IPS-NIHi11 (cell line): ENCODE data around the gene FRMPD4.

Source experiments
- DNase-seq: peaks from one replicate; pipeline ENCODE4 v3.0.0; 2012; ENCODE audit warnings: mixed read lengths, low spot score

Gene FRMPD4

DNA sequence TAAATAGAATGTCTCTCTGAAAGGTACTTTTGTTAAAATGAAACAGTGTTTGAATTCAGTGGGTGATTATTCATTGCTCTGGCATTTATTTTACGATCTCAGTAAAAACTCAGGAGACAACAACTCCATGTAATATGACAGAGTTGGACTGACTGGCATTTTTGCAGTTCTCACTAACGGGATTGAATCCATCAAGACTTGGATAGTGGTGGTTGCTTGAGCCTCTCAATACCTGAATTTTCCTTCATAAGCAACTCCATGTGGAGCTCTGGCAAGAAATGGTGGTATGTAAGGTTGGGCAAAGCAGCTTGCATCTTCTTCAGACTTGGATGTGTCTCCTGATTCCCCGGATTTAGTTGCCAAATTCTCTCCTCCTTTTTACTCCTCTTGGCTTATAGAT lies 72.7 kb downstream of the FRMPD4 start:
- no peak for DNase-seq

DNA sequence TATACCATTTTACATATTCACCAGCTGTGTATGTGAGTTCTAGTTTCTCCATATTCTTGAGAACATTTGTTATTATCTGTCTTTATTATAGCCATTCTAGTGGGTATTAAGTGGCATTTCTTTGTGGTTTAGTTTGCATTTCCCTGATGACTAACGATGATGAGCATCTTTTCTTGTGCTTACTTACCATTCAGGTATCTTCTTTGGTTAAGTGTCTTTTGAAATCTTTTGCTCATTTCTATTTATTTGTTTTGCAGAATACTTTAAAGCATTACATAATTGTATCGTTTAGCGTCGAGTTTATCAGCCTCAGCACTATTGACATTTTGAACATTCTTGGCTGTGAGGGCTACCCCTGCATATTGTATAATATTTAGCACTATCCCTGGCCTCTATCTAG lies 85.4 kb downstream of the FRMPD4 start:
- no peak for DNase-seq

DNA sequence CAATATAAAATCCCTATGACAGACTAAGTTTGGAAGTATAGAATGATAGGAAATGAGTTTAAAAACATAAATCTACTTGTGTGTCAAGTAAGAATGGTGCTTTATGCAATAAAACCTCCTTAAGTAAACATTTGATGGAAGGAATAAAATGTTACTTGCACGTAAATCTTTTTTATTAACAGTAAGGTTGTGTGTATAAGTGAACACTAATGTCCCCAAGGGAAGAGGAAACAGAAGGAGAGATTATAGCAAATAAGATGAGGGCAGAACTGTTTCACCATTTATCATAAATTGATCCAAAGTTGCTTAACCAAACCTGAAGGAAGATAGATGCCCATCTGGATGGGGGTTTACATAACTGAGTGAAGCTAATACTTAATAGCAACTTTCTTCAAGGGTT lies 86.8 kb downstream of the FRMPD4 start:
- DNase-seq, result no peak

DNA sequence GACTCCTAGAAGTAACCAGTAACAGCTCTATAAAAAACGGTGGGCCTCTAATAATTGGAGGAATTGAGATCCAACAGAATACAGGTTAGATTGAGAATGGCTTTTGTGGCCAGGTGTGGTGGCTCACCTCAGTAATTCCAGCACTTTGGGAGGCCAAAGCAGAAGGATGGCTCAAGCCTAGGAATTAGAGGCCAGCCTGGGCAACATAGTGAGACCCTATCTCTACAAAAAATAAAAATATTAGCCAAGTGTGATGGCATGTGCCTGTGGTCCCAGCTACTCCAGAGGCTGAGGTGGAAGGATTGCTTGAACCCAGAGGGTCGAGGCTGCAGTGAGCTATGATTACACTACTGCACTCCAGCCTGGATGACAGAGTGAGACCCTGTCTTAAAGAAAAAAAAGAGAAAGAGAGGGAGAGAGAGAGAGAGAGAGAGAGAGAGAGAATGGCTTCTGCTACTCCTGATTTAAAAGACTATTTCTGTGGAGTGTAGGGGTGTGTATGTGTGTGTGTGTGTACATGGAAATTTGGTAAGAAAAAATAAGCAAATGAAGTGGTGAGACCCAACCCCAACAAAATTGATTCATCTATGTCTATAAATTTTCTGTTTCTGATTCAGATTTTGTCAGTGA lies 89.3 kb downstream of the FRMPD4 start:
- DNase-seq, result no peak

DNA sequence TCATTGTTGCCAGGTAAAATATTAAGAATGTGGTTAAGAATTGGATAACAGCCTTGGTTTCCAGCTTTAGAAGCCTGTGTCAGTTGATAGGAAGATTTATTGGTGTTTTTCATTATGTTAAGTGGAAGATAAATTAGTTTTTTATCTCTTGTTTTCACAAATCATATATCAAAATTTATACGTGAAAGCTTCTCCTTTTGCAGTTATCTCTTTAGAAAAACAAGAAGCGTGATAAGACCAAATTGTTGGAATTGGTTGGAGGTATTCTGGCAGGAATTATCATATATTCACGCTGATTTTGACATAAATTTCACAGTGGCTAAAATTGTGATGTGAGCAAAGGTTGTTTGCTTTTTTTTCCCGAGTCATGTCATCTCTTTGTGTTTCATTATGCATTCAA lies 90.6 kb downstream of the FRMPD4 start:
- no peak for DNase-seq

DNA sequence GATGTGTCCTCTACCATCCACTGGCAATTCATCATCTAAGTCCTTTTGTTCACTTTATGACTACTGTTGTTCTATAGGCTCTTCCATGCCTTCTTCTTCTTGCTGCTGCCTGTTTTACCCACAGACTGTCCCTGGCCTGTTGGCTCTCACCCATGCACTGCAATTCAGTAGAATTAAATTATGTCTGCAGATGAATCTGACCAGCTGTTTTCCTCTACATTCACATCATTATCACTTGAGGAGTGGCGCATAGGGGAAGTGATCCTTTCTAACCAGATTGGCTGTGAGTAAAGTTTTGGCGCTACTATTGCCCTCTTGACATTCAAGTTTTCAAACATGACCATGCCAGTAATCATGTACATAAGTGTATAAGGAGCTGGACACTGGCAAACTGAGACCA lies 91.7 kb downstream of the FRMPD4 start:
- no peak for DNase-seq

DNA sequence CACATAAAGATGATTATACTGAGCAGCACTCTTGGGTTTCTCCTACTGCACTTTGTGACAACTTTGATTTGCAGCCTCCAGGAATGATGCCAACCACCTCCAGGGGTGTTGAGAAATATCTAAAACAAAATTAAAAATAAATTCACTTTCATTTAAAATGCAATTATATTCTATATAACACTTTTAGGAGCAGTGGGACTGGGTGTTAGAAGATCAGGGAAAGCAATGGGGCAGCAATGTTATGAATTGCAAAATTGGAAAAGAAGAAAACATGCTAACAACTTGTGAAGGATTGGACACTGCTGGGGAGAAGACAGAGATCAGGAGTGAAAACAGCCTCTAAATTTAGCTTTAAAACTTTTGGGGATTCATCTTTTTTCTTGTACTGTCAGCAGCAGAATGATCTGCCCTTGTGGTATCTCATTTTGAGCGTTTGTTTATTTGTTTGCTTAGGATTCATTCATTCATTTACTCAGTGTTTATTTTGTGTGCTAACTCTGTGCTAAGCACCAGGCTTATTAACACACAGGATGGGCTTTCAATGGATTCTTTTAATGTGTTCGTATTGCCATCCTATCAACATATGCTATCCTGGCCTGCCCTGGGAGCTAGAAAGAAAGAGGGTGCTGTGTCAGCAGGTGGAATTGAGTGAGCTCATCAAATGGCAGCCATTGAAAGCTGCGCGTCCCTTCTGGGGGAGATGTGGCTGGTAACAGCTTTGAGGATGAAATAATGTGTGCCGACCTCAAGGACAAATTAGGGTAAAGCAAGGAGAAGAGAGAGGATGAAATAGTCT lies 96.5 kb downstream of the FRMPD4 start:
- no peak for DNase-seq

DNA sequence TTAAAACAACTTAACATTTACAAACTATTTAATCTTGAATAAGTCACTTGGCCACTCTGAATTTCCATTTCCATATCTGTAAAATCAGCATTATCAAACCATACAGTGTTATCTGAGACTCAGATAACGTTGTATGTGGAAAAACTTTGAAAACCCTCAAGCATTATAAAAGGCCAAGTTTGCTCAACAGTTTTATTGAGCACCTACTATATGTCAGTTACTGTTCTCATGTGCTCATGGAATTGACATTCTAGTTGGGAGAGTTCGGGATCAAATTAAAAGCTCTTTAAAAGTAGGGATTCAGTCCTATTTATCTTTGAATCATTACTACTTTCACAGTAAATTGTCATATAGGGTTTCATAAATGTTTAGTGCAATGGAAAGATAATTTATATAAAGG lies 97.9 kb downstream of the FRMPD4 start:
- no peak for DNase-seq

DNA sequence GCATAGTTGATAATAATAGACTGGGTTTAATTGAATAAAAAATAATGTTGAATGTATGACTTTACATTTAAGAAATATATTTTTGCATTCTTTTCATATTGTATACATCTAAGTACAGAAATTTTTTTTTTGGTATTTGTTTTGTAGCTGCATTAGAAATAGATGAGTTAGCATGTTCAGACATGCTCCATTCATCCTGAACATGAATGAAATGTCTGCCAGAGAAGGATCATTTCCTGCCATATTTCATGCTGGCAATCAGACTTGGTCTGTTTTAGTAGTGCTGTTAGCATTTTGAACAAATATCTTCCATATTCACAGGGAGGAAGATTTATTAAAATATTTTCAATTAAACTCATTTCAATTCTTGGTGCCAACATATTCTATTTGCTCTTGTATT lies 98.9 kb downstream of the FRMPD4 start:
- DNase-seq, result no peak

DNA sequence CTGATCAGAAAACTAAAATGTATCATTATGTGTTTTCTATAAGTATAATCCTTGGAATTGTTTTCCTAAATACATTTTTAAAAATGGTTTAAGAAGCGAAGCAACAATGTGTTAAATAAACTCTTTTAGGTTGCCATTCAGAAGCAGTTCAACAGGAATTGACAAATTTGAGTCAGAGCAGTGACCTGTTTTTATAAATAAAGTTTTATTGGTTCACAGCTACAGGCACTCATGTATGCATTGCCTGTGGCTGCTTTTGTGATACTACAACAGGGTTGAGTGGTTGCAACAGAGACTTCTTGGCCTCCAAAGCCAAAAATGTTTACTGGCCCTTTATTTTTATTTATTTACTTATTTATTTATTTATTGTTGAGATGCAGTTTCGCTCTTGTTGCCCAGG lies 99.5 kb downstream of the FRMPD4 start:
- DNase-seq, result no peak

DNA sequence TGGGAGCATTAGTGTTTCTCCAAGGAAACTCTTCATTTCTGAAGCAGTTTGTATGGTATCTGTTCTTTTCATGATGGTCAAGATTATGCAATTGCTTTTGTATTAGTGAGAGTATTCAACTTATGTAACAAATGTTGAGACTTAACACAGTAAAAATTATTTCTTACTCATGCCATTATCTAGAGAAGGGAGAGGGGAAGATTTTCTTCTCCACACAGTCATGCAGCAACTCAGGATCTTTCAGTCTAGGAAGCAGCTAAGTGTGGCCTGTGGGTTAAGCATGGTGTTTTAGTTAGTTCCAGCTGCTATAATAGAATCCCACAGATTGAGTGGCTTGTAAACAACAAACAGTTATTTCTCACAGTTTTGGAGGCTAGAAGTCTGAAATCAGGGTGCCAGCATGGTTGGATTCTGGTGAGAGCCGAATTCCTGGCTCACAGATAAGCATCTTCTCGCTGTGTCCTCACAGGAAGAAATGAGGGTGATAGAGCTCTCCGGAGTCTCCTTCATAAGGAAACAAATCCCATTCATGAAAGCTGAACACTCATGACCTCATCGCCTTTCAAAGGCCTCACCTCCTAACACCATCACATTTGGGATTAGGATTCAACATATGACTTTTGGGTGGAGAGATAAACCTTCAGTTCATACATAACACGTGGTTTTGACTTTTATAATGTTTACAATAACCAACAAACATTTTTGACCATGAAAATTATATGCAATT lies 101.2 kb downstream of the FRMPD4 start:
- DNase-seq, result no peak

DNA sequence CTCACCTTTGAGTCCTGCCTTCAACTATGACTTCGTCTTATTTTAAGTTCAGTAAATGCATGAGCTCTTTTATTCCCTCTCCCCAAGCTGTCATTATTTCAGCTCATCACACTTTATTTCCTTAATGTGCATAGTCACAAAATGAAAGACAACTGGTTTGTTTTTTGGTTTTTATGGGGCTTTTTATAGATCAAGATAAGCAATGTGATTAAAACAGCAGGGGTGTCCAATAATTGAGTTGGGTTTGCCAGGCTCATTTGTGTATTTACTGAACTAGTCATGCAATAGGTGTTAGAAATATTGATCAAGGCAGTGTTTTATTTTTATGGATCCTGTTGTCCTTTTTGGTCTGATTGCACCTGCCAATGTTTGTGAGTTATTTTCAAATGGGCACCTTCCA lies 102.2 kb downstream of the FRMPD4 start:
- no peak for DNase-seq

DNA sequence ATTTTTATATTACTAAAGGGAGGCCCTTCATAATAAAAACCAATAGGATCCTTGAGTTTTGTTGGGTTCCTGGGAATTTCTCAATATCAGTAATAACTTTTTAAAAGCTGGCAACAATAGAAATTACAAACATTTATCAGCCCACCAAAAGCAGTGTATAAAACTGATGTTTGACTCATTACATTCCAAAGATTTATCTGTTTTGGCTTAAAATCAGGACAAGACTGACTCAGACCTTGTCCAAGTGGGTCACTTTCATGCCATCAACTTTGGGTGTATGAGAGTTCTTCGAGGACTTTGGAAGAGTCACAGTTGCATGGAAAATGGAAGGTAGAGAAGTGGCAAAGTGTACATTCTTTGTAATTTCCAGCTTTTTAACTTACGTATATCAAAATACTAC lies 102.8 kb downstream of the FRMPD4 start:
- no peak for DNase-seq

DNA sequence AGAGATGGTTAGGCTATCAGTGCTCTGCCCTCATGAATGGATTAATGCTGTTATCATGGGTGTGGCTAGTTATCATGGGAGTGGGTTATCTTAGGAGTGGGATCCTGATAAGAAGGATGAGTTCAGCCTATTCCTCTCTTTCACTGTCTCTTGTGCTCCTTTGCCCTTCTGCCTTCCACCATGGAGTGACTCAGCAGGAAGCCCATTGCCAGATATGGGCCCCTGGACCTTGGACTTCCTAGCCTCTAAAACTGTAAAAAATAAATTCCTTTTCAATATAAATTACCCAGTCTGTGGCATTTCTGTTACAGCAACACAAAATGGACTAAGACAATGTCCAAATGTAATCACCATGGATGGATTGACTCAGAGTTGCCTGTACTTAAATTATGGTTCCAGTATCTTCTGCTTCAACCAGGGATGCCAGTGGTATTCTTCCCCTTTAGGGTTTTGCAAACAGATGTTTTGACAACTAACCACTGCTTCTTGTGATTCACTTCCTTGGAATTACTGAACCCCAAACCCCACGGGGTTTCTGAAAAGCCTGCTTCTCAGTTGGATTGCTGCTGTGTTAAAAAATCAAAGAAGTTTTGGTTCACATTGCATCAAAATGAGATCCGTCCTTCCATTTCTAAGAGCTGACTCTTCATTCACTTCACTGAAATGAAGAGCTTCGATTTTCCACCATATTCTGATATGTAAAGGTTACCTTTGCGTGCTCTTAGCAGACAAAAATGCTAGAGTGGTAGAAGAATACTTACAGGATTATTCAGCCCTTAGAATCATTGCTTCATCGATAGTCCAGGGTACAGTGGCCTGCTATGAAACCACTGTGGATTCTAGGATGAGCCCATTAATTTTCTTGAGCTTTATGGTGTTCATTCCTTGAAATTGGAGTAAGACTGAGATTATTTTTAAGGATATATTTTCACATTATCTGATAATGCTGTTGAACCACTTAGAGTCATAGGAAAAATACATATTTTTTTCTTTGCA lies 107.7 kb downstream of the FRMPD4 start:
- DNase-seq, result no peak

DNA sequence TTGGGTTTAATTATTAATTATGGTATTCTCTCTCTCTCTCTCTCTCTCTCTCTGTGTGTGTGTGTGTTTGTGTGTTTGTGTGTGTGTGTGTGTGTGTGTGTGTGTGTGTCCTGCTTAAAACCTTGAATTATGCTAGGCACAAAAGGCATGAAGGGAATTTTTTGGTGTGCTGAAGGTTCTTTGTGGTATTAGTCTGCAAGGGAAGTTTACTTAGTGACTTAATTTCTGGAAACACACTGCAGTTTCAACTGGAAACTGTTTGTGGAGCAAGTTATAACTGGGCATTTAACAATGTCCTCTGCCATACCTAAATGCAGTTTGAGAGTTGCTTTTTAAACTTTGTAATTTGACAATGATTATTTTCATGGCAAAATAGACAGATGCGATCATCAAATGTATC lies 111.7 kb downstream of the FRMPD4 start:
- DNase-seq, result no peak

DNA sequence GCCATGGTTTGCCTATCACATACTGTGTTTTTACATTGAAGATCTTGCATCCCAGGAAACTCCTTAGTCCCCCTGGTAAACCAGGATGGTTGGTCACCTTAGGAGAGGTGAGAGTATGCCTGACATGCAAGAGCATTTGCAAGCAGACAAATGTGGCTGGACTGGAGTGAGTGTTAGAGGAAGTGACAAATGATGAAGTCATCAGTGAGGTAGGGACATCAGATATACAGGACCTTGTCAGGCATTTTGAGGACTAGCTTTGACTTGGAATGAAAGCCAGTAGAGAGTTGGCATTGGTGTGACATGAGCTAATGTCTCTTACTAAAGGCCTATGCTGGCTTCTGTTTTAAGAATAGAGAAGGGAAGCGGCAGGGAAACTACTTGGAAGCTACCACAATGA lies 124.9 kb downstream of the FRMPD4 start:
- DNase-seq, result no peak

DNA sequence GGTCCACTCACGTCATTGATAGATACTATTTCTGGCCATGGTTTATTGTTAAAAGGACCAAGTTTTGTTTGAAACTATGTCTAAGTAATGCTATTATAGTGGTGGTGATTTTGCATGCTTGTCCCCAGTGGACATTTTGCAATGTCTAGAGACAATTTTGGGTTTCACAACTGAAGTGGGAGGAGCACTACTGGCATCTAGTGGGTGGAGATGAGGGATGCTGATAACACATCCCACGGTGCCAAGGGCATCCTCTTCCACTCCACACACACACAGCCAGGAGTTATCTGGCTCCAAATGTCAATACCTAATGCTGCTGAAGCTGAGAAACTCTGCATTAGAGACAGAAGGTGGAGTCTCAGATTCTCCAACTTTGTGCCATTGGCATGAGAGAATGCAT lies 131.2 kb downstream of the FRMPD4 start:
- no peak for DNase-seq

DNA sequence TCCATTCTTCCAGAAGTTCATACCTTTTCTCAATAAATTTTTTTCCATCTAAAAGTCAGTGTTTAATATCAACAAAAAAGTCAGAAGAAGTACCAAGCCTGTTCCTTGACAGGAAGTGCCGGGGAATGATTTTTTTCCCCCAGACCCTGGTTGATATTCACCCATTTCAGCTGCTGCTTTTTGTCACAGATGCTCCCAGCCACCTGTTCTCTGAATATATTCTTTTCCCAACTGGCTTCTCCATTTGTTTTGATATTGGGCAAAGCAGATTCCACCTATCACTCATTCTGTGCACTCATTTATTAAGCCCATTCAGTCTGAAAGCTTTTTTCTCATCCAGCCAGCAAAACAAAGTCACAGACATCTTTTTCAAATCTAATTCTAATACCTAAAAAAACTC lies 139.9 kb downstream of the FRMPD4 start:
- no peak for DNase-seq

DNA sequence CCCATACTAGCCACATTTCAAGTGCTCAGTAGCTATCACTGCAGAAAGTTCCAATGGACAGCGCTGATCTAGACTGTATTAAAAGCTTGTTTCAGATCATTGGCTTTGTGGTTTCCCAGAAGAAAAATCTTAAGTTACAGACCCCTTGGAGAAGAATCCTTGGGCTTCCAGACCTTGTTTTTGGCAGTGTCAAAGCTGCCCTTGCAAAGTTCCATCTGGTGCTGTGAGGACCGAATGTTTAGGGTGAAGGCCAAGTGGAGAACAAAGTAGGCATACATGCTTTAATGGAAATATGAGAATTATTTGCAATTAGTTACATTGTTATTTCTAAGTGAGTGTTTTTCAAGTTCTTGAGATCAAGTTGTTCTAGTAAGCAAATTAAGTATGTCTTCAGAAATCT lies 144.7 kb downstream of the FRMPD4 start:
- no peak for DNase-seq

DNA sequence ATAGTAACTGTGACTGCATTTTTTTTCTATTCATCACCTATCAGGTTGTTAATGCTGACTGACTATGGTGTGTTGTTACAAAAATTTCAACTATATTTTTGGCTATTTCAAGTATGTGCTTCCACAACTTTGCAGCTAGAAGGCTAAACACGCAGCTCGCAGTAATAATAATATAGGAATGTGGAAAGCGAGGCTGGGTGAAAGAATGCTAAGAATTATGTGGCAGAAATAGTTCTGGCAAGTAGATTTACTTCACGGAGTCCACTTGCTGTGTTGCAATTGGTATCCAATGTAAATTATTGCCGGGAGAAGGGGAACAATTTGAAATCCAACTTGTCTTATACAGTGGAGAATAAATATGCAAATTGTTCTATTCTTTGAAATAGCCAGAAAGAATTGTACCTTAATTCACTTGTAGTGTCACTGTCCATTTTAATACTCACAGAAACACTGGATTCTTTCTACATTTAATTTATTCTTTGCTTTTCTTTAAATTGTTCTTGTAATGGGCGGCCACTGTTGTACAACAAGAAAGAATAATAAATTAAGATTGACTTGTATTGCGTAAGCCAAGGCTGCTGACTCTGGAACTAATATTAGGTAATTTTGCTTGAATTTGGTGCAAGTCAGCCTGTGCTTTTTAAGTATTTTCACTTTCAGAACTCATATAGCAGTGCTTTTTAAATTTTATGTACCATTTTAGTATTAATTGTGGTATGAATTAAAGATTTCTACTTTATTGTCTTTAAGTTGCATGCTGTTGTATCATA lies 154.9 kb downstream of the FRMPD4 start:
- DNase-seq, result no peak

DNA sequence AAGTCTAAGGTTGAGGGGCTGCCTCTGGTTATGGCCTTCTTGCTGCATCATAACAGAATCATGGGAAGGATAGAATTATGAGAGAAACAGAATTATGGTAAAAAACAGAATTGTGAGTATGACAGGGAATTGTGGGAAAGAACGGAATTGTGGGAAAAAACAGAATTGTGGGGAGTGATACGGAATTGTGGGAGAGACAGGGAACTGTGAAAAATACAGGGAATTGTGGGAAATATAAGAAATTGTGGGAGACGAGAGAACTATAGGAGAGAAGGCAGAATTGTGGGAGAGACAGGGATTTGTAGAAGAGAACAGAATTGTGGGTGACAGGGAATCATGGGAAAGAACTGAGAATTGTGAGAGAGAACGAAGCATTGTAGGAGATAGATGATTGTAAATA lies 159.1 kb downstream of the FRMPD4 start:
- DNase-seq, result no peak
